ENCODE measurements around the gene RALGPS1.

RALGPS1 gene

GRCh38 chr9:127198587-127198986 lies 284.0 kb downstream of the RALGPS1 start:
- no peak overlapping the region for H3K27ac ChIP-seq (replicated peaks)
- TF ChIP-seq SPI1 (IDR thresholded peaks at IDR 0.05; ENCODE audit: borderline replicate concordance, low read depth) (no peak), GABPA (IDR thresholded peaks at IDR 0.05; ENCODE audit: low read depth) (no peak), CTCF (IDR thresholded peaks at IDR 0.05; ENCODE audit: insufficient read depth, low read length) (no peak), POLR2AphosphoS5 (IDR thresholded peaks at IDR 0.05; ENCODE audit: low read depth) (no peak), REST (IDR thresholded peaks at IDR 0.05; ENCODE audit: insufficient replicate concordance, low read depth) (no peak)
- peaks cover 5% of the 10 kb centered on the region for H3K27me3 ChIP-seq (ENCODE audit: insufficient read depth, poor library complexity, severe bottlenecking)
- no peak overlapping the region for H3K4me3 ChIP-seq (replicated peaks; ENCODE audit: insufficient read depth, low read length)
- no peak for DNase-seq (ENCODE audit: low read depth in 1 of 2, low spot score in 1 of 2)

GRCh38 chr9:127199001-127199791 lies 284.6 kb downstream of the RALGPS1 start:
- DNase-seq (ENCODE audit: low read depth in 1 of 2, low spot score in 1 of 2) = peak; percentile 45 to 70
- TF ChIP-seq REST (IDR thresholded peaks at IDR 0.05; ENCODE audit: insufficient replicate concordance, low read depth) = no peak
- no peak for TF ChIP-seq SPI1 (IDR thresholded peaks at IDR 0.05; ENCODE audit: borderline replicate concordance, low read depth)
- peak; percentile 96 for TF ChIP-seq CTCF (IDR thresholded peaks at IDR 0.05; ENCODE audit: insufficient read depth, low read length)
- Histone ChIP-seq H3K4me3 (replicated peaks; ENCODE audit: insufficient read depth, low read length) (no peak overlapping the region), H3K27me3 (ENCODE audit: insufficient read depth, poor library complexity, severe bottlenecking) (peaks cover 5% of the 10 kb centered on the region), H3K27ac (replicated peaks) (no peak overlapping the region)

DNA sequence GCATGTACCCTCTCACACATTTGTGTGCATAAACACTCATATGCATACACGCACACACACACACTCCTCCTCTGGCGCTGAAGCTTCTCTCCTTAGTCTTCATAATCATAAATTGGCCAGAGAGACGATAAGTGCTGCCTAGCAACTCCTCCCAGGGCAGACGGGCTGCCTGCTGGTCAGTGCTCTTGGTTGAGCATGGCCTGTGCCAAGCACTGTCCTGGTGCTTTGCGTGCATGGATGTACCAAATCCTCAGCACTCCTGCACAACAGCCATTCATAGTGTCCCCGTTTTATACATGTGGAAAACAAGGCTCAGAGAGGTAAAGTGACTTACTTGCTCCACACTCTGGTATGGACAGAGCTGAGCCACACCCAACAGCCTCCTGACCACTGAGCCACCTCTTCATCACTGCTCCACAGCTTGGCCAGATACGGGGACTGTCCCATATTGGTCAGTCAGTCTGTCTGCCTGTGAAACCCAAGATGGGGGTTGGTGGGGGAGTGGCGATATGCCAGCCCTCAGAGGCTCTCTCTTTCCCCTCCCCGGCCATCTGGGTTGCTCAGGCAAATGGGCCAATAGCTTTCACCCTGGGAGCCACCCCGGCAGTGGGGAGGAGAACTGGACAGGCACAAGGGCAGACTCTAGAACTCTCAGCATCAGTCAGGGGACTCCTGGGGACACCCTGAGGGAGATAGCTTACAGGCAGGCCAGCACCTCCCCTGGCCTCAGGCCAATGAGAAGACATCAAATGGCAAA lies 285.7 kb downstream of the RALGPS1 start:
- no peak for TF ChIP-seq POLR2AphosphoS5 (IDR thresholded peaks at IDR 0.05; ENCODE audit: low read depth)
- no peak for TF ChIP-seq SPI1 (IDR thresholded peaks at IDR 0.05; ENCODE audit: borderline replicate concordance, low read depth)
- TF ChIP-seq REST (IDR thresholded peaks at IDR 0.05; ENCODE audit: insufficient replicate concordance, low read depth) = no peak
- TF ChIP-seq CTCF (IDR thresholded peaks at IDR 0.05; ENCODE audit: insufficient read depth, low read length) = no peak
- TF ChIP-seq GABPA (IDR thresholded peaks at IDR 0.05; ENCODE audit: low read depth) = no peak
- peaks cover 3% of the 10 kb centered on the region for H3K27me3 ChIP-seq (ENCODE audit: insufficient read depth, poor library complexity, severe bottlenecking)

More for the DNA sequence above, 285.7 kb downstream of the RALGPS1 start:
- H3K27ac ChIP-seq (replicated peaks) = no peak overlapping the region
- DNase-seq (ENCODE audit: low read depth in 1 of 2, low spot score in 1 of 2) = no peak
- H3K4me3 ChIP-seq (replicated peaks; ENCODE audit: insufficient read depth, low read length) = no peak overlapping the region
